ENCODE data around the gene CYS1. TPM values are rescaled to one million over a fixed set of nuclear protein-coding genes. Genes with fewer than 3 reads are reported as not detected.
"Not testable (repeated sequence)": the region's sequence is repeated elsewhere in the genome, so short reads cannot be mapped to it uniquely, and the experiment has no call there.

The CYS1 gene
- total and polyA plus RNA-seq, 11 donors: 0.42 to 9.1 (median 2.5) TPM

DNA sequence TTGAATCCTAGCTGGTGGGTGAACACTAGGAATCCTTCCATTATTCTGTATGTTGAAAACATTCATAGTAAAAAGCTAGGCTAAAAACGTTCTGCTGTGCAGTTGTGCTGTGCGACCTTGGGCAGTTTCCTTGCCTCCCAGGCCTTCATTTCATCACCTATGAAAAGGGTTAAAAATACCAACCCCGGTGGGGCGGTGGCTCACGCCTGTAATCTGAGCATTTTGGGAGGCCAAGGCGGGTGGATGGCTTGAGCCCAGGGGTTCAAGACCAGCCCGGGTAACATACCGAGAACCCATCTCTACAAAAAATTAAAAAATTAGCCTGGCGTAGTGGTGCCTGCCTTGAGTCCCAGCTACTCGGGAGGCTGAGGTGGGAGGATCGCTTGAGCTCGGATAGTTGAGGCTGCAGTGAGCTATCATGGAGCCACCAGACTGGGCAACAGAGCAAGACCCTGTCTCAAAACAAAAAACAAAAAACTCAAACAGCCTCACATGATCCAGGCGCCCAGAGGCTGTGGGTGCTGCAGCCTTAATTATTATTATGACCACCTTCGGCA is 39.5 kb upstream of the CYS1 start:
- H3K4me1 ChIP-seq: peaks cover 10 to 47% (median 21%) of the 10 kb centered on the region in 12 donors
- H3K9me3 ChIP-seq: no peaks in the 10 kb centered on the region
- TF ChIP-seq POLR2A (IDR thresholded peaks at IDR 0.05): no peak
- TF ChIP-seq, protein P1, sequence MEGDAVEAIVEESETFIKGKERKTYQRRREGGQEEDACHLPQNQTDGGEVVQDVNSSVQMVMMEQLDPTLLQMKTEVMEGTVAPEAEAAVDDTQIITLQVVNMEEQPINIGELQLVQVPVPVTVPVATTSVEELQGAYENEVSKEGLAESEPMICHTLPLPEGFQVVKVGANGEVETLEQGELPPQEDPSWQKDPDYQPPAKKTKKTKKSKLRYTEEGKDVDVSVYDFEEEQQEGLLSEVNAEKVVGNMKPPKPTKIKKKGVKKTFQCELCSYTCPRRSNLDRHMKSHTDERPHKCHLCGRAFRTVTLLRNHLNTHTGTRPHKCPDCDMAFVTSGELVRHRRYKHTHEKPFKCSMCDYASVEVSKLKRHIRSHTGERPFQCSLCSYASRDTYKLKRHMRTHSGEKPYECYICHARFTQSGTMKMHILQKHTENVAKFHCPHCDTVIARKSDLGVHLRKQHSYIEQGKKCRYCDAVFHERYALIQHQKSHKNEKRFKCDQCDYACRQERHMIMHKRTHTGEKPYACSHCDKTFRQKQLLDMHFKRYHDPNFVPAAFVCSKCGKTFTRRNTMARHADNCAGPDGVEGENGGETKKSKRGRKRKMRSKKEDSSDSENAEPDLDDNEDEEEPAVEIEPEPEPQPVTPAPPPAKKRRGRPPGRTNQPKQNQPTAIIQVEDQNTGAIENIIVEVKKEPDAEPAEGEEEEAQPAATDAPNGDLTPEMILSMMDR (IDR thresholded peaks at IDR 0.05): no peak
- no peaks in the 10 kb centered on the region for H3K36me3 ChIP-seq
- peaks cover 8 to 24% (median 12%) of the 10 kb centered on the region in 9 donors for H3K27me3 ChIP-seq
- WGBS, 4 donors: 77 to 82% (median 80%) methylated on average over 14 of the region's 14 CpGs
- H3K4me3 ChIP-seq: peak overlapping the region in 10 of 12 donors; percentile 53 to 79 (median 67)
- intact Hi-C loops (cut with DNase I): loop anchor here in 8 of 10 donors (5.0 to 10.0 kb wide), 8 partner anchors 183 to 548 kb away; partner anchors contain the start of gene HPCAL1 (in 4 of the 8)
- ATAC-seq (no peak), DNase-seq (no peak)
- peak overlapping the region in 9 of 12 donors; percentile 53 to 81 (median 63) for H3K27ac ChIP-seq

DNA sequence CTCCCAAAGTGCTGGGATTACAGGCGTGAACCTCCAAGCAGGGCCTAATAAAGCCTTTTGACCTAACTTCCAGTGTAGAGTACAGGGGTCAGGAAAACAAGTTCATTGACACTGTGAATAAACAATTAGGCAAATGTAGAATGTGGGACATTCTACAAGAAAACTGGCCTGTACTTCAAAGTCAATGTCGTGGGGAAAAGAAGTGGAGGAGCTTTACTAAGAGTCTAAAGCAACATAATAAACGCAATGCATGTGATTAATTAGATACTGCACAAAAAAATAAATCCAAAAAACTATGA is 38.8 kb upstream of the CYS1 start:
- no peaks in the 10 kb centered on the region for H3K9me3 ChIP-seq
- H3K27me3 ChIP-seq: peaks cover 8 to 20% (median 12%) of the 10 kb centered on the region in 9 donors
- no peaks in the 10 kb centered on the region for H3K36me3 ChIP-seq
- intact Hi-C loops (cut with DNase I): no loop called here
- WGBS, 4 donors: 94 to 98% (median 96%) methylated on average over 3 of the region's 3 CpGs
- H3K27ac ChIP-seq: no peak overlapping the region
- no peak overlapping the region for H3K4me3 ChIP-seq
- no peak for TF ChIP-seq POLR2A (IDR thresholded peaks at IDR 0.05)
- TF ChIP-seq, protein P1 (IDR thresholded peaks at IDR 0.05): no peak
- DNase-seq: no peak
- H3K4me1 ChIP-seq: peaks cover 10 to 40% (median 21%) of the 10 kb centered on the region in 12 donors
- no peak for ATAC-seq

DNA sequence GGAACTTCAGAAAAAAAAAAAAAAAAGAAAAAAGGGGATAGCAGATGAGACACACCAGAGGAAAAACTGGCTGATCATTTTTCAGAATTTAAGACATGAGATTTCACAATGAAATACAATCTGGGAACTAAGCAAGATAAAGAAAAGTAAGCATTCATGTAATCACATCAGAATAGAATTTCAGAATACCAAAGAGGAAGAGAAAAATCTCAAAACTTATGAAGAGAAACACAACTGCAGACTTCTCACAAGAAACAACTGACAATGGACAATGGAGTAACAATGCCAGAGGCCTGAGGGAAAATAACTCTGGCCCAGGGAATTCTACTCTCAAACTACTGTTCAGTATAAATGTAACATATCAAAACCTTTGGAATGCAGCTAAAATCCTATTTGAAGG is 29.1 kb upstream of the CYS1 start:
- intact Hi-C loops (cut with DNase I): no loop called here
- H3K36me3 ChIP-seq: no peaks in the 10 kb centered on the region
- no peak for ATAC-seq

DNA sequence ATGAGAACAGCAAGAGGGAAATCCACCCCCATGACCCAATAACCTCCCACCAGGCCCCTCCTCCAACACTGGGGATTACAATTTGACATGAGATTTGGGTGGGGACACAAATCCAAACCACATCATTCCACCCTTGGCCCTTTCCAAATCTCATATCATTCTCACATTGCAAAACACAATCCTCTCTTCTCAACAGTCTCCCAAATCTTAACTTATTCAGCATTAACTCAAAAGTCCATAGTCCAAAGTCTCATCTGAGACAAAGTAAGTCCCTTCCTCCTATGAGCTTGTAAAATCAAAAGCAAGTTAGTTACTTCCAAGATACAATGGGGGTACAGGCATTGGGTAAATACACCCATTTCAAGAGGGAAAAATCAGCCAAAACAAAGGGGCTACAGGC is 24.7 kb upstream of the CYS1 start:
- intact Hi-C loops (cut with DNase I); DNase-seq; H3K4me3 ChIP-seq; H3K27ac ChIP-seq; H3K36me3 ChIP-seq; H3K27me3 ChIP-seq; ATAC-seq: not testable (repeated sequence)
- H3K4me1 ChIP-seq: peaks cover 0 to 12% (median 0%) of the 10 kb centered on the region in 12 donors
- peaks cover 0 to 11% (median 0%) of the 10 kb centered on the region in 12 donors for H3K9me3 ChIP-seq

More for the DNA sequence above, 29.1 kb upstream of the CYS1 start:
- H3K27me3 ChIP-seq: no peaks in the 10 kb centered on the region
- no peaks in the 10 kb centered on the region for H3K4me1 ChIP-seq
- peaks cover 0 to 11% (median 0%) of the 10 kb centered on the region in 12 donors for H3K9me3 ChIP-seq
- no peak overlapping the region for H3K4me3 ChIP-seq
- H3K27ac ChIP-seq: no peak overlapping the region
- TF ChIP-seq, protein P1 (IDR thresholded peaks at IDR 0.05): no peak
- DNase-seq: no peak

DNA sequence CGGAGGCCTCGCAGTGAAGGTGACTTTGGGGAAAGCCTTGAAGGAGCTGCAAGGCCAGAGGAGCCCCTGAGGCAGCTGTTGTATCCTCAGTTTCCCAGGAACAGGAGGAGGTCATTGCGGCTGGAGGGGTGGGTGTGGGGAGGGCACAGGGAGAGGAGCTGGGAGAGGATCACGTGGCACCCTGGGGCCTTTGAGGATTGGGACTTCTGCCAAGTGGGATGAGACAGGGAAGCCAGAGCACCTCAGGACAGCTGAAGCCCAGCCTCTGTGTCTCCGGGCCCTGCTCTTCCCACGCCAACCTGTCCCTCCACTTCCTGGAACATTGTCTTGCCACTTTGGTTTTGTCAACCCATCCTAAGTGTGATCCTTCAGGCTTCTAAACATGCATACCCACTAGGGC is 23.0 kb upstream of the CYS1 start:
- no peaks in the 10 kb centered on the region for H3K36me3 ChIP-seq
- H3K27ac ChIP-seq: no peak overlapping the region
- no peaks in the 10 kb centered on the region for H3K27me3 ChIP-seq
- H3K9me3 ChIP-seq: peaks cover 0 to 11% (median 0%) of the 10 kb centered on the region in 12 donors
- DNase-seq (no peak), ATAC-seq (no peak)
- TF ChIP-seq, protein P1 (IDR thresholded peaks at IDR 0.05): no peak
- TF ChIP-seq POLR2A (IDR thresholded peaks at IDR 0.05): no peak
- peaks cover 0 to 12% (median 0%) of the 10 kb centered on the region in 12 donors for H3K4me1 ChIP-seq
- 71 to 81% (median 78%) methylated on average over 6 of the region's 6 CpGs for WGBS, 4 donors
- intact Hi-C loops (cut with DNase I): no loop called here
- no peak overlapping the region for H3K4me3 ChIP-seq
